ENCODE data around the gene PTPN23. TPM values are rescaled to one million over a fixed set of nuclear protein-coding genes. Genes with fewer than 3 reads are reported as not detected.

Gene PTPN23
- total RNA-seq, 2 donors from 2014 or later: 44.2 to 54.1 TPM

- H3K4me3 Mint-ChIP-seq: no peak overlapping the region
- H3K4me1 Mint-ChIP-seq: no peaks in the 10 kb centered on the region
Observed at GRCh38 chr3:47407896-47408838, 27.3 kb downstream of the PTPN23 start.

GRCh38 chr3:47408839-47409229, 28.0 kb downstream of the PTPN23 start:
- Histone ChIP-seq H3K4me3 (ENCODE audit: low read length) (no peak overlapping the region), H3K9me3 (ENCODE audit: control insufficient read depth, low read length) (no peaks in the 10 kb centered on the region), H3K27me3 (ENCODE audit: control insufficient read depth, insufficient read depth, low read length, poor library complexity, severe bottlenecking) (no peaks in the 10 kb centered on the region), H3K4me1 (ENCODE audit: control insufficient read depth, insufficient read depth, low read length) (peaks cover 6% of the 10 kb centered on the region), H3K27ac (ENCODE audit: low read depth, low read length) (no peak overlapping the region), H3K9ac (ENCODE audit: extremely low read depth, low read length, poor library complexity, severe bottlenecking) (no peak overlapping the region), H3K36me3 (ENCODE audit: control insufficient read depth, insufficient read depth, low read length) (peaks cover 49% of the 10 kb centered on the region)
- DNase-seq: no peak
- 96% methylated on average over 12 to 15 of the region's 15 CpGs for WGBS, 2 experiments (ENCODE audit: insufficient coverage in 1 of 2, insufficient read length in 1 of 2)
- TF ChIP-seq CTCF (conservative IDR thresholded peaks at IDR 0.05): no peak
- H3K4me1 Mint-ChIP-seq: no peaks in the 10 kb centered on the region
- peaks cover 34% of the 10 kb centered on the region for H3K36me3 Mint-ChIP-seq (ENCODE audit: low read depth)
- no peak overlapping the region for H3K4me3 Mint-ChIP-seq
- no peaks in the 10 kb centered on the region for H3K9me3 Mint-ChIP-seq
- no peaks in the 10 kb centered on the region for H3K27me3 Mint-ChIP-seq (ENCODE audit: insufficient read depth)
- no peak overlapping the region for H3K27ac Mint-ChIP-seq

More at GRCh38 chr3:47407896-47408838, 27.3 kb downstream of the PTPN23 start:
- no peak overlapping the region for H3K9ac ChIP-seq (ENCODE audit: extremely low read depth, low read length, poor library complexity, severe bottlenecking)
- Mint-ChIP-seq H3K27ac (no peak overlapping the region), H3K9me3 (no peaks in the 10 kb centered on the region), H3K36me3 (ENCODE audit: low read depth) (peaks cover 34% of the 10 kb centered on the region), H3K27me3 (ENCODE audit: insufficient read depth) (no peaks in the 10 kb centered on the region)
- no peak for DNase-seq
- no peaks in the 10 kb centered on the region for H3K9me3 ChIP-seq (ENCODE audit: control insufficient read depth, low read length)
- H3K27me3 ChIP-seq (ENCODE audit: control insufficient read depth, insufficient read depth, low read length, poor library complexity, severe bottlenecking): no peaks in the 10 kb centered on the region
- peaks cover 46% of the 10 kb centered on the region for H3K36me3 ChIP-seq (ENCODE audit: control insufficient read depth, insufficient read depth, low read length)
- WGBS, 2 experiments (ENCODE audit: insufficient coverage in 1 of 2, insufficient read length in 1 of 2): 95 to 96% methylated on average over 9 to 18 of the region's 18 CpGs
- H3K4me3 ChIP-seq (ENCODE audit: low read length): no peak overlapping the region
- H3K27ac ChIP-seq (ENCODE audit: low read depth, low read length): no peak overlapping the region
- no peak for TF ChIP-seq CTCF (conservative IDR thresholded peaks at IDR 0.05)
- H3K4me1 ChIP-seq (ENCODE audit: control insufficient read depth, insufficient read depth, low read length): peaks cover 6% of the 10 kb centered on the region

- Histone ChIP-seq H3K4me3 (ENCODE audit: low read length) (no peak overlapping the region), H3K4me1 (ENCODE audit: control insufficient read depth, insufficient read depth, low read length) (peaks cover 6% of the 10 kb centered on the region), H3K27ac (ENCODE audit: low read depth, low read length) (no peak overlapping the region), H3K36me3 (ENCODE audit: control insufficient read depth, insufficient read depth, low read length) (peaks cover 54% of the 10 kb centered on the region), H3K9ac (ENCODE audit: extremely low read depth, low read length, poor library complexity, severe bottlenecking) (no peak overlapping the region), H3K9me3 (ENCODE audit: control insufficient read depth, low read length) (no peaks in the 10 kb centered on the region), H3K27me3 (ENCODE audit: control insufficient read depth, insufficient read depth, low read length, poor library complexity, severe bottlenecking) (no peaks in the 10 kb centered on the region)
- no peak for DNase-seq
- no peaks in the 10 kb centered on the region for H3K9me3 Mint-ChIP-seq
- H3K4me1 Mint-ChIP-seq: no peaks in the 10 kb centered on the region
- no peak for TF ChIP-seq CTCF (conservative IDR thresholded peaks at IDR 0.05)
- H3K36me3 Mint-ChIP-seq (ENCODE audit: low read depth): peaks cover 32% of the 10 kb centered on the region
- H3K4me3 Mint-ChIP-seq: no peak overlapping the region
- no peaks in the 10 kb centered on the region for H3K27me3 Mint-ChIP-seq (ENCODE audit: insufficient read depth)
- no peak overlapping the region for H3K27ac Mint-ChIP-seq
- WGBS, 2 experiments (ENCODE audit: insufficient coverage in 1 of 2, insufficient read length in 1 of 2): 94 to 97% methylated on average over 10 to 15 of the region's 15 CpGs
Observed at GRCh38 chr3:47409284-47409683, 28.5 kb downstream of the PTPN23 start.

Measured in endodermal cell (in vitro differentiated cells).